ENCODE data around the gene AEBP2.
"Not testable (repeated sequence)": the region's sequence is repeated elsewhere in the genome, so short reads cannot be mapped to it uniquely, and the experiment has no call there.

Gene AEBP2

DNA sequence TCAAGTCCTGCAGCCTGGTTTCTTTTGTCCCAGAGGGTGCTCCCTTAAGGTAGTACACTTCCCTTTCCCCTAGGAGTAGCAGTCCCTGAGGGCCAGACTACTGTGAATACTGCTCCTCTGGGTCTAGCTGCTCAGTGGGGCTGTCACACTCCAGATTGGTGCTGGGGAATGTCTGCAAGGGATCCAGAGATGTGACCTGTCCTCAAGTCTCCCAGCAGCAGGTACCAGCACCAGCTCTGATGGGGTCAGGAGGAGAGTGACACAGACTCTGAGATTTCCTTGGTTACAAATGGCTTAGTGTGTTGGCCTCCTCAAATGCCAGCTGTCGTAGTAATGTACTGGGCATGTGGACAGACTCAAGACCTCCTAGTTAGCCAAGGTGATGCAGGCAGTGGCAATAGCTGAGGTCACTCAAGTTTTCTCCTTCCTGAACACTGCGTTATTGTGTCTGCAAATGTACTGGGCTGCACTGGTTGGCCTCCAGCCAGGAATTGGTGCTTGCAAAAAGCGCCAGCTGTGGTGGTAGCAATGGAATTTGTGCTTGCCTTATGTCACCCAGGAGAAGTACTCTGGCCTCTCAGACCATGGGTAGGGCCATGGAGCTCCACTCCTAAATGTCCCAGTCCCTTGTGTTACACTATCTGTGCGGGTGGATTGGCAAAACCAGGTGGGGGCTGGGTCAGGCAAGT lies 36.4 kb upstream of the AEBP2 start:
- FAIRE-seq (no peak), DNase-seq (ENCODE audit: insufficient read length, low spot score) (no peak)
- TF ChIP-seq TAF1 (IDR thresholded peaks at IDR 0.05; ENCODE audit: low read depth, low read length) (no peak), POU2F2 (IDR thresholded peaks at IDR 0.05; ENCODE audit: low read depth, low read length) (no peak), POLR2AphosphoS5 (IDR thresholded peaks at IDR 0.05; ENCODE audit: low read depth, low read length) (no peak), SPI1 (IDR thresholded peaks at IDR 0.05; ENCODE audit: low read depth, low read length) (no peak), PAX5 (IDR thresholded peaks at IDR 0.05; ENCODE audit: insufficient read depth, low read length, severe bottlenecking) (no peak), POLR2A (IDR thresholded peaks at IDR 0.05; ENCODE audit: low read depth, low read length) (no peak)

DNA sequence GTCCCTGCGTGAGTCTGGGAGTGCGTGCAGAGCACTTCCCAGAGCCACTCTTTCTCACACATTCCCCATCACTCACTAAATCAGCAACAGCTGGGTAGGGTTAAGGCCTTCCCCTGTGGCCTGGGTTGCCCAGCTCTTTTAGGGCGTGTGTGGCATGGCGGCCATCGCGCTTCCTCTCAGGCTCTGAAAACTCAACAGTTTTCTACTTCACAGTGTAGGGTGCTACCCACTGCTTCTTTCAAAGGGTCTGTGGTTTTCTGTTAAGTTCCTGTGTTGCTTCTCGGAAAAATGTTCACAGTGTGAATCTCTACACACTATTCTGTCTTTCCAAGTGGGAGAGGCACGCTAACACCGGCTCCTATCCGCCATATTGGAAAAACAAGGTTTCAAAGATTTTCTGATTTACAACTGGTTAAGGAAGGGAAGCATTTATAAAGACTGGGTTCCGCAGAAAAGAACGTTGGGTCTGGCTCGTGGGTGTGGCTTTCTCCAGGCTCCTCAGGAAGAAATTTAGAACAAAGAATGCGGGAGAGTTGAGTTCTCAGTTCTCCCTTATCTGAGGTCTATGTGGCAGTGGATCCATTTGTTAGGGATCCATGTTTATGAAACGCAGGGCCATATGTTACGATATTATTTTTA lies 34.9 kb upstream of the AEBP2 start:
- DNase-seq (ENCODE audit: insufficient read length, low spot score) (no peak), FAIRE-seq (no peak)
- TF ChIP-seq POLR2A (IDR thresholded peaks at IDR 0.05; ENCODE audit: low read depth, low read length) (no peak), PAX5 (IDR thresholded peaks at IDR 0.05; ENCODE audit: insufficient read depth, low read length, severe bottlenecking) (no peak), SPI1 (IDR thresholded peaks at IDR 0.05; ENCODE audit: low read depth, low read length) (no peak), POLR2AphosphoS5 (IDR thresholded peaks at IDR 0.05; ENCODE audit: low read depth, low read length) (no peak), TAF1 (IDR thresholded peaks at IDR 0.05; ENCODE audit: low read depth, low read length) (no peak), POU2F2 (IDR thresholded peaks at IDR 0.05; ENCODE audit: low read depth, low read length) (no peak)

DNA sequence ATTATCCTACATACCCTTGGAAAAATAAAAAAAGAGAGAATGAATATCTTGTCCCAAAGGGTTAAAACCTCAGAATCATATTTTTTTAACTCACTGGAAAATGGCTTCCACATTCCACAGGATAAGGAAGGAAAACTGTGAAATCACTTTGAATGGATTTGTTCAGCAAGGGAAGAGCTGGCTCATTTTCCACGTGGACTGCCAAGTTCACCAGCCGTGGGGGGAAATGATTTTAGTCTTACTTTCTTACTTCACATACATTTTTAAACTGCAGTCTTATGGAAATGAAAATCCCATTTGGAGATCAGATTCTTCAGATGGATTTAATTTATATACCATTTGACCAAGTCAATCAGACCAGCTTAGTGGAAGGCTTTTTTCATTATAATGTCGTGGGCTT lies 29.9 kb upstream of the AEBP2 start:
- no peak for DNase-seq (ENCODE audit: insufficient read length, low spot score)
- FAIRE-seq, result no peak
- TF ChIP-seq POLR2A (IDR thresholded peaks at IDR 0.05; ENCODE audit: low read depth, low read length) (no peak), POLR2AphosphoS5 (IDR thresholded peaks at IDR 0.05; ENCODE audit: low read depth, low read length) (no peak), SPI1 (IDR thresholded peaks at IDR 0.05; ENCODE audit: low read depth, low read length) (no peak), POU2F2 (IDR thresholded peaks at IDR 0.05; ENCODE audit: low read depth, low read length) (no peak), TAF1 (IDR thresholded peaks at IDR 0.05; ENCODE audit: low read depth, low read length) (no peak), PAX5 (IDR thresholded peaks at IDR 0.05; ENCODE audit: insufficient read depth, low read length, severe bottlenecking) (no peak)

DNA sequence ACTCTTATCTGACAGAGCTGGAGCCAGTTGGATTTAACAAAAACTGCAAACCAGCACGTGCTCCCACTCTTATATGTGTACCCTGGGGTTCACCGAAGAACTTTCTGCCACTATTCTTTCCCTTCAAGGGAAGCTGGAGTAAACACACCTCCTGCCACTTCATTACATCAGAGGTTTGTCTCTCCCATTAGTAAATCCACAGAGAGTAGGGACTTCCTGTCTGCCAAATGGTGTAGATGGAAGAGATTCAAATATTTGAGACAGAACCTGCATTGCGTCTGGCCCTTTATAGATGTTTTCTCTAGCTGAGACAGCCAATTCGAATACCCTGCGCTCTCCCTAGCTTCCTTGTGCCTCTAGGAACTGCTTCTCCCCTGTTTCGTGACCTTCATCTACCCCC lies 29.1 kb upstream of the AEBP2 start:
- DNase-seq (ENCODE audit: insufficient read length, low spot score) (no peak), FAIRE-seq (no peak)
- no peak for TF ChIP-seq POLR2A (IDR thresholded peaks at IDR 0.05; ENCODE audit: low read depth, low read length)

DNA sequence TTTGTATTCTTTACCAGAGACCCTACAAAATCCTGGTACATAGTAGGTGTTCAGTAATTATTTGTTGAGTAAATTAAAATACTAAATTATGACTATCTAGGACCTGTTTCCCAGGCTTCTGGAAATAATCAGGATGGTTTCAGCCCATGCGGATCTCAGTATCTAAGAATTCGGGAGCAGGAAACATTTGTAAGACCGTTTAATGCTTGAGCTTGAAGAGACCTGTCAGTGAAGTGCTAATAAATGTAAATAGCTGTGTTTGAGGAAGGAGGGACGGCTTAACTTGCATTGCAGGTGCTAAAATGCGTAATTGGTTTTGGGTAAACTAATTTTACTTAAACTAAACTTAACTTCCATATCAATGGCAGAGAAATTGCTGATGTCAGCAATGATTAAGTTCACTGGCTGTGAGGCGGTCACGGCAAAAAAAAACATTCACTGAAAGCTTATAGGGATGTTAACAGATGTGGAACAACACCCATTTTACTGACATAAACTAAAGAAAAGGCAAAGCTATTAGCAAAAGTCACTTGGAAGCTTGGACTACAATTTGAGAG lies 28.6 kb upstream of the AEBP2 start:
- no peak for TF ChIP-seq POU2F2 (IDR thresholded peaks at IDR 0.05; ENCODE audit: low read depth, low read length)
- no peak for TF ChIP-seq SPI1 (IDR thresholded peaks at IDR 0.05; ENCODE audit: low read depth, low read length)
- TF ChIP-seq POLR2AphosphoS5 (IDR thresholded peaks at IDR 0.05; ENCODE audit: low read depth, low read length), result no peak
- TF ChIP-seq TAF1 (IDR thresholded peaks at IDR 0.05; ENCODE audit: low read depth, low read length), result no peak
- TF ChIP-seq PAX5 (IDR thresholded peaks at IDR 0.05; ENCODE audit: insufficient read depth, low read length, severe bottlenecking), result no peak
- no peak for TF ChIP-seq POLR2A (IDR thresholded peaks at IDR 0.05; ENCODE audit: low read depth, low read length)
- no peak for FAIRE-seq
- no peak for DNase-seq (ENCODE audit: insufficient read length, low spot score)

DNA sequence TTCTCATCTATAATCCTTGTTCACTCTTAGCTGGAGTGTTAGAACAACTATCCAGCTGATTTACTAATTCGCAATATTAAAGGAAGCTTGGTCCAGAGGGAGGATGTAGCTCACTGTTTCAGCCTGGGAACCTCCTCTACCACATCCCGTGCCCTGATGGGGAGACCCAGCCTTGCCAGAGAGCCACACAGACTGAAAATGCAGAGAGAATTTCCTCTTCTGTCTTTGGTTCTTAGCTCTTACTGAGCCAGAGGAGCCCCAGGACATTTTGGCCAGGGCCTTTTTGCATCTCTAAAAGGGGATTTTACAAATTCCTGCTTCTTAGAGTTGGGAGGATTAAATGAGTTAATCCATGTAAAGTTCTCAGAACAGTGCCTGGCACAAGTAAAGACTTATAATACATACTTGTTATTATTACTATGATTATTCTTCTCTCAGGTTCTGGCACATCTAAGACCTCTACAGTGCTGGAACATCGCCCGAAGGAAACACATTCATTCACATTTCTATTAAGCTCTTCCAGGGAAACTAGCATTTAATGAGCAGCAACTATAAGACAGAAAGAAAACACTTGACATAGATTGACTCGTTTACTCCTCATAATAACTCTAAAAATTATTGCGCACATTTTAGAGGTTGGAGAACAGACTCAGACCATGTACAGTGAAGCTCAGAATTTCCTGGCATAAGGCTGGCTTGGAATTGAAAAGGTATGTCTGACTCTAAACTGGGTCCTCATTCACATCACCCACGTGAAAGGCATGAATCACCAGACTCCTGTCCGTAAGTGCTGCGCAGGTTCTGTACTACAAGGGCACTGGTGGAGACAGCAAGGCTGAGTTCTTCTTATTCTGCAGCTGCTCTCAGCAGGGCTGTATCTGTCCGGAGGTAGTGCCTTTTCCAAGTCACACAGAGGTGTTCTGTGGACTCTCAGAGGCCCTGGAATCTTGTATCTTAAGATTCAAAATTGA lies 27.8 kb upstream of the AEBP2 start:
- FAIRE-seq (no peak), DNase-seq (ENCODE audit: insufficient read length, low spot score) (no peak)
- TF ChIP-seq PAX5 (IDR thresholded peaks at IDR 0.05; ENCODE audit: insufficient read depth, low read length, severe bottlenecking) (no peak), POU2F2 (IDR thresholded peaks at IDR 0.05; ENCODE audit: low read depth, low read length) (no peak), POLR2A (IDR thresholded peaks at IDR 0.05; ENCODE audit: low read depth, low read length) (no peak), TAF1 (IDR thresholded peaks at IDR 0.05; ENCODE audit: low read depth, low read length) (no peak), SPI1 (IDR thresholded peaks at IDR 0.05; ENCODE audit: low read depth, low read length) (no peak), POLR2AphosphoS5 (IDR thresholded peaks at IDR 0.05; ENCODE audit: low read depth, low read length) (no peak)

DNA sequence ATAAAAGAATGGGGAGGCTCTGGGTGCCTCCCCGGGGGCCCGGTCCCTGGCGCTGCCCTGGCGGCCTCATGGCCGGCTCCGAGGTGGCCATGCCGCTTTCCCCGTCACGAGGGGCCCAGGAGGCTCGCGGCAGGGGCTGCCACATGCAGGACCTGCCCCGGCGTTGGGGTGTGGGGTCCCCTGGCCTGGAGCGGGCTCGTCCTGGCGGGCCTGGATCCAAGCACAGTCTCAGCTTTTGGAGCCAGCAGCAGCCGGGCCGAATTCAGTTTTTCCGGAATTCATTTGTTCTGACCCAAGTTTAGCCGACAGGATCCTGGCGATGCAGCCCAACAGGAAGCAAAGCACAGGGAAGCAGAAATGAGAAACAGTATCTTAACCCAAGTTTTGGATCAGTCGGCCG lies 26.4 kb upstream of the AEBP2 start:
- FAIRE-seq (no peak), DNase-seq (ENCODE audit: insufficient read length, low spot score) (no peak)
- TF ChIP-seq PAX5 (IDR thresholded peaks at IDR 0.05; ENCODE audit: insufficient read depth, low read length, severe bottlenecking), result no peak
- TF ChIP-seq POLR2A (IDR thresholded peaks at IDR 0.05; ENCODE audit: low read depth, low read length), result no peak
- no peak for TF ChIP-seq POU2F2 (IDR thresholded peaks at IDR 0.05; ENCODE audit: low read depth, low read length)

DNA sequence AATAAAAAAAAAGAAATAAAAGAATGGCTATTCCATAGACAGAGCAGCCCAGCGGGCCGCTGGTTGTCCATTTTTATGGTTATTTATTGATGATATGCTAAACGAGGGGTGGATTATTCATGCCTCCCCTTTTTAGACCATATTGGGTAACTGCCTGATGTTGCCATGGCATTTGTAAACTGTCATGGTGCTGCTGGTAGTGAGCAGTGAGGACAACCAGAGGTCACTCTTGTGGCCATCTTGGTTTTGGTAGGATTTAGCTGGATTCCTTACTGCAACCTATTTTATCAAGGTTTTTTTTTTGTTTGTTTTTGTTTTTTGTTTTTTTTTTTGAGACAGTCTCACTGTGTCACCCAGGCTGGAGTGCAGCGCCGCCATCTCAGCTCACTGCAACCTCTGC lies 25.7 kb upstream of the AEBP2 start:
- not testable (repeated sequence) for DNase-seq (ENCODE audit: insufficient read length, low spot score); FAIRE-seq

DNA sequence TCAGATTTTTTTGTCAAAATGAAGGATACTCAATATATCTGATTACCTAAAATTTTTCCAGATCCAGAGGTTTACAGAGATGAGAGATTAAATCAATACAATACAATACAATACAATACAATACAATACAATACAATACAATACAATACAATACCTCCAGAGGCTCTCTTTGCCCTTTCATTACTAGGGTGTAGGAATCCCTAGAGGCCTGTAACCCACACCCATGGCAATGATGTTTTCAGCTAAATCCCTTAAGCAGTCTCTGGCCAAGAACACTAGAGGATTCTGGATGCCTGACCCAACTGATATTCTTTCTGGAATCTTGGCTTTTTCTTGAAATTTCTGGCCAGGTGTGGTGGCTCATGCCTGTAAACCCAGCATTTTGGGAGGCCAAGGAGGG lies 23.7 kb upstream of the AEBP2 start:
- no peak for FAIRE-seq
- no peak for TF ChIP-seq POLR2A (IDR thresholded peaks at IDR 0.05; ENCODE audit: low read depth, low read length)
- TF ChIP-seq POLR2AphosphoS5 (IDR thresholded peaks at IDR 0.05; ENCODE audit: low read depth, low read length), result no peak
- no peak for TF ChIP-seq POU2F2 (IDR thresholded peaks at IDR 0.05; ENCODE audit: low read depth, low read length)
- TF ChIP-seq SPI1 (IDR thresholded peaks at IDR 0.05; ENCODE audit: low read depth, low read length), result no peak
- TF ChIP-seq TAF1 (IDR thresholded peaks at IDR 0.05; ENCODE audit: low read depth, low read length), result no peak
- no peak for TF ChIP-seq PAX5 (IDR thresholded peaks at IDR 0.05; ENCODE audit: insufficient read depth, low read length, severe bottlenecking)
- DNase-seq (ENCODE audit: insufficient read length, low spot score), result no peak
